ENCODE data around the gene GABRR1.

GABRR1 gene

DNA sequence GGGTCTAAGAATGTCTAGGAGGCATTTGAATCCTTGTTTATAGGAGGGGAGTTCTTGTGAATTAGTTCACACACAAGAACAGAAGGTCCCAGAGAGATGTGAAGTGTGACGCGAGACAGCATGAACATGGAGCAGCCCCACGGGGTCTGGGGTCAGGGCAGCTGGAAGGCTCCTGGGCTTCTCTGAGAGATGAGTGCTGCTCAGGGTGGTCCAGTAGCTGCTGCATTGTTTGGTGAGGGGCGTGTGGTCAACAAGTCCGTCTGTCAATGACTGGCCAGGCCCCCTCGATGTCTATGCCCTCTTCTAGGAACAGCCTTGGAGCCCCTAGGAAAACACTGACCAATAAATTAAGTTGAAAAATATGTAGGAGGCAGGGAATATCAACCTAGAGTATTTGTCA lies 40.2 kb upstream of the GABRR1 start:
- no peak overlapping the region for H3K27ac ChIP-seq
- DNase-seq, result no peak
- TF ChIP-seq, protein P1, sequence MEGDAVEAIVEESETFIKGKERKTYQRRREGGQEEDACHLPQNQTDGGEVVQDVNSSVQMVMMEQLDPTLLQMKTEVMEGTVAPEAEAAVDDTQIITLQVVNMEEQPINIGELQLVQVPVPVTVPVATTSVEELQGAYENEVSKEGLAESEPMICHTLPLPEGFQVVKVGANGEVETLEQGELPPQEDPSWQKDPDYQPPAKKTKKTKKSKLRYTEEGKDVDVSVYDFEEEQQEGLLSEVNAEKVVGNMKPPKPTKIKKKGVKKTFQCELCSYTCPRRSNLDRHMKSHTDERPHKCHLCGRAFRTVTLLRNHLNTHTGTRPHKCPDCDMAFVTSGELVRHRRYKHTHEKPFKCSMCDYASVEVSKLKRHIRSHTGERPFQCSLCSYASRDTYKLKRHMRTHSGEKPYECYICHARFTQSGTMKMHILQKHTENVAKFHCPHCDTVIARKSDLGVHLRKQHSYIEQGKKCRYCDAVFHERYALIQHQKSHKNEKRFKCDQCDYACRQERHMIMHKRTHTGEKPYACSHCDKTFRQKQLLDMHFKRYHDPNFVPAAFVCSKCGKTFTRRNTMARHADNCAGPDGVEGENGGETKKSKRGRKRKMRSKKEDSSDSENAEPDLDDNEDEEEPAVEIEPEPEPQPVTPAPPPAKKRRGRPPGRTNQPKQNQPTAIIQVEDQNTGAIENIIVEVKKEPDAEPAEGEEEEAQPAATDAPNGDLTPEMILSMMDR (IDR thresholded peaks at IDR 0.05; ENCODE audit: low read depth, low read length, missing control alignments), result no peak
- no peak overlapping the region for H3K4me3 ChIP-seq (ENCODE audit: low read depth, low read length)
- H3K27me3 ChIP-seq (replicated peaks), result no peaks in the 10 kb centered on the region
- H3K36me3 ChIP-seq (replicated peaks), result no peaks in the 10 kb centered on the region
- in situ Hi-C loops (cut with HindIII; ENCODE audit: low pct_ligation_motif_present, low sequenced_read_pairs), result no loop called here

DNA sequence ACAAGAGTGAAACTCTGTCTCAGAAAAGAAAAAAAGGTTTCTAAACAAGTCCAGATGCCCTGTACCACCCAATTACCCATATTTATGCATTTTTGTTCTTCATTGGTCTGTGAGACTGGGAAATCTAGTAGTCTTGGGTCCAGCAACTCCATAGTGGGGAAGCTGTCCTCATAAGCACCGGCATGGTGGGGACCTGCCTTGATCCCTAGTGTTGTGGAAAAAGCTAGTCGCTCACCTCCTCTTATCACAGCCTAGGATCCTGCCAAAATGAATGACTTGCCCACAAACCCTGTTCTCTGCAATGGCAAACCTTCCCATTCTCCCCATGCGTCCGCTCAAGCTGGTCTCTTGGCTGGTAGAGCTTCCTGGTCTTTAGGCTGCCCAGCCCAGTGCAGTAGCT lies 38.3 kb upstream of the GABRR1 start:
- no peak for DNase-seq
- in situ Hi-C loops (cut with HindIII; ENCODE audit: low pct_ligation_motif_present, low sequenced_read_pairs), result no loop called here
- TF ChIP-seq, protein P1 (IDR thresholded peaks at IDR 0.05; ENCODE audit: low read depth, low read length, missing control alignments), result no peak

DNA sequence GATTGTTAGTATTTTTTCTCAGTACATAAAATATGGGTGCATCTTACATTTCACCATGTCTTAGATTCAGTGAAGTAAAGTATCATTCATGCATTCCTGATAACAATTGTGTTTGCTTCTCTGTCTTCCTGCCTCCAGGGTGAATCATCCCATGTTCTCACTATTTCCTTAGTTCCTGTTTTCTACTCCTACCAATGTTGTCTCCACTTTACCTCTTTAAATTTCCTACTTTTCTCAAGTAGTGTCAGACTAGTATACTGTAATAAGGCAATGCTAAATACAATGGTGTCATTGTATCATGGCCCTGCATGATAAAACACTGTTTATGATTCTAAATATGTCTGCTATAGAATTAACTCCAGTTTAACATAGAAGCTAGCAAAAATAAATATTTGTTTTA lies 37.4 kb upstream of the GABRR1 start:
- in situ Hi-C loops (cut with HindIII; ENCODE audit: low pct_ligation_motif_present, low sequenced_read_pairs), result no loop called here
- DNase-seq, result no peak
- Histone ChIP-seq H3K27me3 (replicated peaks) (no peaks in the 10 kb centered on the region), H3K27ac (no peak overlapping the region), H3K36me3 (replicated peaks) (no peaks in the 10 kb centered on the region), H3K4me3 (ENCODE audit: low read depth, low read length) (no peak overlapping the region)
- TF ChIP-seq, protein P1 (IDR thresholded peaks at IDR 0.05; ENCODE audit: low read depth, low read length, missing control alignments), result no peak

More for the DNA sequence above, 38.3 kb upstream of the GABRR1 start:
- no peaks in the 10 kb centered on the region for H3K27me3 ChIP-seq (replicated peaks)
- H3K36me3 ChIP-seq (replicated peaks), result no peaks in the 10 kb centered on the region
- no peak overlapping the region for H3K27ac ChIP-seq
- no peak overlapping the region for H3K4me3 ChIP-seq (ENCODE audit: low read depth, low read length)

DNA sequence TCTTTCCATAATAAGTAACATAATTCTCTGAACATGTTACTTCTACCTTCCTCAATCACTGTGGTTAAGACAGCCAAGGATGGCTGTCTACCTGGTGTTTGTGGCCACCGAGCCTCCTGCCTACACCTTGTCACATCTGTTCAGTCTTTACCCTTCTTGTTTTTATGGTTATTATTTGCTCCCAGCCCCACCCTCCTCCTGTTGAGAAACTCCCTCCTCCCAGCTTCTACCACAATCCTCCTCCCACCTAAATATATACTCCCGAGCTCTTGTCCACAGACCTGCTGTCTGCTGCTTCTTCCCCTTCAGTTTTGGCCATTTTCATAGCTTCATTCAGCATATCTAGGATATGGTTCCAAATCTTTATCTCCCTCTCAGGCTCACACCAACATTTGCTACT lies 35.7 kb upstream of the GABRR1 start:
- no peak overlapping the region for H3K4me3 ChIP-seq (ENCODE audit: low read depth, low read length)
- H3K27me3 ChIP-seq (replicated peaks), result no peaks in the 10 kb centered on the region
- H3K27ac ChIP-seq, result no peak overlapping the region
- DNase-seq, result no peak
- no peaks in the 10 kb centered on the region for H3K36me3 ChIP-seq (replicated peaks)
- in situ Hi-C loops (cut with HindIII; ENCODE audit: low pct_ligation_motif_present, low sequenced_read_pairs), result no loop called here
- TF ChIP-seq, protein P1 (IDR thresholded peaks at IDR 0.05; ENCODE audit: low read depth, low read length, missing control alignments), result no peak

DNA sequence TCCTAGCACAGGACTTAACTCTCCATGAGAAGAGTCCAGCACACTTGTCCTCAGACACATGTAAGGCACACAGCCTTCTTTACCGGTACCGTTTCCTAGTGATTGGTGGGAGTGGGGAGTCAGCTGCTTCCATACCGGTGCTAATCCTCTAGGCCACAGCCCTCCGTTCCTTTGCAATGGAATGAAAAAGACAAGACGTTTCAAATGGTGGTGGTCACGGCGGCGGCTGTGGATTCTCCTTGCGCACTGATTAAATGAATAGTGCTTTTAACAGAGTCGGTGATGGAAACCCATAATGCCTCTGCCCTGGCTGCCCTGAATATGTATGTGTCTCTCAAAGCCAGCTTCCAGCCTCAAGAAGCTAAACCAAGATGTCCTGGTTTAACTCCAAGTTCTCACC lies 34.8 kb upstream of the GABRR1 start:
- H3K27ac ChIP-seq, result no peak overlapping the region
- DNase-seq, result no peak
- H3K4me3 ChIP-seq (ENCODE audit: low read depth, low read length), result no peak overlapping the region
- TF ChIP-seq, protein P1 (IDR thresholded peaks at IDR 0.05; ENCODE audit: low read depth, low read length, missing control alignments), result no peak
- H3K36me3 ChIP-seq (replicated peaks), result no peaks in the 10 kb centered on the region
- in situ Hi-C loops (cut with HindIII; ENCODE audit: low pct_ligation_motif_present, low sequenced_read_pairs), result no loop called here
- H3K27me3 ChIP-seq (replicated peaks), result no peaks in the 10 kb centered on the region

DNA sequence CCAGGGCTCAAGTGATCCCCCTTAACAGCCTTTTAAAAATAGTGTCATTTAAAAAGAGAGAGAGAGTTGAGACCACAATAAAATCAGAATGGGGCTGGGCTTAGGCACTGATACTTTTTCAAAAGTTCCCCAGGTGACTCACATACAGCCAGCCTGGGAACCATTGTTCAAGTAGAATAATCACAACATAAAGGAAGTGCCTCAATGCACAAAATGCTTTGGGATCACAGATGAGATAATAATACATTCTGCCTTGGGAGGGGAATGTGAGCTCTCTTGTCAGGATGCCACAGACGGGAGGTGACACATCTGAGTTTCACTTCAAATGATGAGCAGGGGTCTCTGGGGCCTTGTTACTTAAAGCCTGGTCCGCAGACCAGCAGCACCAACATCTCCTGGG lies 34.0 kb upstream of the GABRR1 start:
- no peak for DNase-seq
- Histone ChIP-seq H3K4me3 (ENCODE audit: low read depth, low read length) (no peak overlapping the region), H3K27me3 (replicated peaks) (no peaks in the 10 kb centered on the region), H3K27ac (no peak overlapping the region), H3K36me3 (replicated peaks) (no peaks in the 10 kb centered on the region)
- in situ Hi-C loops (cut with HindIII; ENCODE audit: low pct_ligation_motif_present, low sequenced_read_pairs), result no loop called here
- TF ChIP-seq, protein P1 (IDR thresholded peaks at IDR 0.05; ENCODE audit: low read depth, low read length, missing control alignments), result no peak

Measured in brain microvascular endothelial cell (primary cell).